ENCODE data around the gene AQP3. TPM values are rescaled to one million over a fixed set of nuclear protein-coding genes. Genes with fewer than 3 reads are reported as not detected.
"Not testable (repeated sequence)": the region's sequence is repeated elsewhere in the genome, so short reads cannot be mapped to it uniquely, and the experiment has no call there.

The AQP3 gene
- total and polyA plus RNA-seq, 9 of the 15 experiments (the other 6 are each of a cell fraction or from before 2014, with no cell fraction given): 4.2 to 31.5 (median 17.6) TPM

GRCh38 chr9:33395159-33395879 is 52.1 kb downstream of the AQP3 start:
- H3K27ac ChIP-seq (ENCODE audit: extremely low read depth, low read depth, low read length); in situ Hi-C loops (cut with MboI); H3K9me1 ChIP-seq (ENCODE audit: control insufficient read depth, insufficient read depth, low read length); H3K36me3 ChIP-seq (ENCODE audit: control insufficient read depth, insufficient read depth, low read length); POLR2A ChIA-PET; CTCF ChIA-PET (ENCODE audit: low intra/inter-chr PET ratio); H3K4me3 ChIP-seq; H4K20me1 ChIP-seq (replicated peaks; ENCODE audit: control insufficient read depth, insufficient read depth, low read length); ATAC-seq; H3K9me3 ChIP-seq (replicated peaks; ENCODE audit: control insufficient read depth, insufficient read depth, low read depth, low read length); H3K4me1 ChIP-seq (replicated peaks in 1 of 2; ENCODE audit: control insufficient read depth in 2 of 2, insufficient read depth in 2 of 2, low read length in 2 of 2); H3K9ac ChIP-seq (ENCODE audit: insufficient read depth in 1 of 2, low read depth in 2 of 2, low read length in 2 of 2); H3K79me2 ChIP-seq (ENCODE audit: control insufficient read depth, insufficient read depth, low read length); H3K4me2 ChIP-seq (ENCODE audit: insufficient read depth, low read length); FAIRE-seq; DNase-seq (ENCODE audit: extremely low read depth in 1 of 4, low spot score in 3 of 4); intact Hi-C loops (cut with micrococcal nuclease); H3K27me3 ChIP-seq (ENCODE audit: control insufficient read depth in 2 of 2, insufficient read depth in 2 of 2, low read length in 2 of 2); BruUV-seq (replicated peaks): not testable (repeated sequence)
- 57% methylated on average over 15 of the region's 15 CpGs for WGBS (ENCODE audit: insufficient coverage, low coverage, missing lambda C conversion rate)
- H2AFZ ChIP-seq (ENCODE audit: low read depth, low read length): peak overlapping the region; percentile 39; the same call in 1 of the 2 replicates
- TF ChIP-seq ZNF316 (IDR thresholded peaks at IDR 0.05): peak; percentile 48

GRCh38 chr9:33393986-33394385 is 53.4 kb downstream of the AQP3 start:
- H4K20me1 ChIP-seq (replicated peaks; ENCODE audit: control insufficient read depth, insufficient read depth, low read length); in situ Hi-C loops (cut with MboI); H3K4me1 ChIP-seq (replicated peaks in 1 of 2; ENCODE audit: control insufficient read depth in 2 of 2, insufficient read depth in 2 of 2, low read length in 2 of 2); intact Hi-C loops (cut with micrococcal nuclease); ATAC-seq; H3K27ac ChIP-seq (ENCODE audit: extremely low read depth, low read depth, low read length); H2AFZ ChIP-seq (ENCODE audit: low read depth, low read length); POLR2A ChIA-PET; H3K36me3 ChIP-seq (ENCODE audit: control insufficient read depth, insufficient read depth, low read length); FAIRE-seq; H3K79me2 ChIP-seq (ENCODE audit: control insufficient read depth, insufficient read depth, low read length); DNase-seq (ENCODE audit: extremely low read depth in 1 of 4, low spot score in 3 of 4); BruUV-seq (replicated peaks); H3K9ac ChIP-seq (ENCODE audit: insufficient read depth in 1 of 2, low read depth in 2 of 2, low read length in 2 of 2); H3K9me3 ChIP-seq (replicated peaks; ENCODE audit: control insufficient read depth, insufficient read depth, low read depth, low read length); H3K4me2 ChIP-seq (ENCODE audit: insufficient read depth, low read length); H3K9me1 ChIP-seq (ENCODE audit: control insufficient read depth, insufficient read depth, low read length); H3K4me3 ChIP-seq; H3K27me3 ChIP-seq (ENCODE audit: control insufficient read depth in 2 of 2, insufficient read depth in 2 of 2, low read length in 2 of 2): not testable (repeated sequence)
- 90% methylated on average over 3 of the region's 3 CpGs for WGBS (ENCODE audit: insufficient coverage, low coverage, missing lambda C conversion rate)
- CTCF ChIA-PET (ENCODE audit: low intra/inter-chr PET ratio): interaction anchor here (0.6 kb wide), 1 partner anchor 80 kb away, joined by 3 read pairs; no protein-coding TSS in a partner anchor

Data from K562 (cell line).